Measurements from ENCODE around the gene CCDC50. TPM values are rescaled to one million over a fixed set of nuclear protein-coding genes. Genes with fewer than 3 reads are reported as not detected.

Gene CCDC50
- total RNA-seq (2021) = 20.7 and 21.0 TPM in 2 replicates
- long read RNA-seq, full-length matches to known transcripts = 96 of 101 reads
- long read RNA-seq, partial matches to known transcripts = 1 of 101 reads
- long read RNA-seq, other reads (novel, unspliced or antisense) = 4 of 101 reads

- no peak within 1 kb of the TSS for H3K23ac ChIP-seq (ENCODE audit: insufficient read length, low read depth, low read length)
- H4K20me1 ChIP-seq (ENCODE audit: control insufficient read depth, insufficient read depth, insufficient read length) = no peaks in the 10 kb centered on the region
- Mint-ChIP-seq H3K27ac (peak within 1 kb of the TSS in 2 of 3 experiments; percentile 84 to 88; a peak in 4 of 7 replicates), H3K36me3 (ENCODE audit: insufficient read depth in 1 of 3, low read depth in 3 of 3) (no peaks in the 10 kb centered on the region; a peak in 1 of 7 replicates), H3K4me1 (peaks cover 26 to 36% of the 10 kb centered on the region in 2 experiments), H3K9me3 (no peaks in the 10 kb centered on the region), H3K27me3 (ENCODE audit: low read depth) (peaks cover 33% of the 10 kb centered on the region), H3K4me3 (peak within 1 kb of the TSS; percentile 81 to 88)
- no peak within 1 kb of the TSS for H3K56ac ChIP-seq (ENCODE audit: insufficient read length, low read depth, low read length)
- 0 out of 3 replicates have a peak, but pooled peaks have one; percentile 15 for TF ChIP-seq CTCF (conservative IDR thresholded peaks at IDR 0.05)
- no peak within 1 kb of the TSS for H2AFZ ChIP-seq (ENCODE audit: low read length)
- H3K4me2 ChIP-seq (ENCODE audit: insufficient read depth, insufficient read length, low read length) = peak within 1 kb of the TSS; percentile 69
- no CpG with 5 or more reads among the region's 63 CpGs for WGBS (ENCODE audit: extremely low coverage, insufficient read length, low lambda C conversion rate)
- H3K9me3 ChIP-seq (ENCODE audit: control insufficient read depth, low read depth, low read length) = no peaks in the 10 kb centered on the region
- peaks cover 6% of the 10 kb centered on the region for H3K4me1 ChIP-seq (ENCODE audit: insufficient read depth, low read length)
- H2BK120ac ChIP-seq (ENCODE audit: low read depth, low read length, poor library complexity, severe bottlenecking) = no peak within 1 kb of the TSS
- H3K23me2 ChIP-seq (ENCODE audit: insufficient read length, low read depth, low read length, poor library complexity, severe bottlenecking) = peaks cover 10% of the 10 kb centered on the region
- peaks cover 11% of the 10 kb centered on the region; the same call in 1 of the 2 replicates for H3K27me3 ChIP-seq (ENCODE audit: insufficient read depth, low read length)
- H3K9ac ChIP-seq (ENCODE audit: extremely low read depth, insufficient read length, low read length) = peak within 1 kb of the TSS; percentile 31
- H3K79me2 ChIP-seq (ENCODE audit: insufficient read depth, low read length) = no peaks in the 10 kb centered on the region
- no peak within 1 kb of the TSS for H2BK5ac ChIP-seq (ENCODE audit: insufficient read length, low read length)
- no peak within 1 kb of the TSS for H2BK20ac ChIP-seq (ENCODE audit: low read depth, low read length, poor library complexity, severe bottlenecking)
- no peak within 1 kb of the TSS for H4K8ac ChIP-seq (replicated peaks; ENCODE audit: insufficient read length, low read depth, low read length)
- H3K79me1 ChIP-seq (ENCODE audit: insufficient read depth, low read depth, low read length, poor library complexity, severe bottlenecking) = no peaks in the 10 kb centered on the region
- no peak within 1 kb of the TSS for H4K91ac ChIP-seq (ENCODE audit: insufficient read length, low read depth, low read length)
- H3K27ac ChIP-seq (ENCODE audit: insufficient read length, low read depth, low read length) = no peak within 1 kb of the TSS
- H2AK5ac ChIP-seq (ENCODE audit: insufficient read length, low read length) = no peak within 1 kb of the TSS
- H3K18ac ChIP-seq (ENCODE audit: insufficient read length, low read depth, low read length) = peak within 1 kb of the TSS; percentile 68
- H2BK15ac ChIP-seq (ENCODE audit: low read depth, low read length) = no peak within 1 kb of the TSS
- H3K14ac ChIP-seq (ENCODE audit: insufficient read depth, low read length) = peak within 1 kb of the TSS; percentile 77; the same call in 1 of the 2 replicates
- no peak within 1 kb of the TSS for H3T11ph ChIP-seq (ENCODE audit: low read length)
- H3K4ac ChIP-seq (ENCODE audit: low read depth, low read length) = no peak within 1 kb of the TSS
- DNase-seq = peak; percentile 82
- no peak within 1 kb of the TSS for H4K5ac ChIP-seq (ENCODE audit: insufficient read length, low read depth, low read length)
- H2BK12ac ChIP-seq (ENCODE audit: insufficient read length, low read depth, low read length) = no peak within 1 kb of the TSS
Observed at GRCh38 chr3:191328962-191329653, at the start of gene CCDC50. CCDC50 (plus strand) TSS chr3:191329394; CDS start chr3:191329675, 281 bp downstream.

Measured in H9 (cell line).